ENCODE measurements around the gene E2F4. TPM values are rescaled to one million over a fixed set of nuclear protein-coding genes. Genes with fewer than 3 reads are reported as not detected.

The E2F4 gene
- total RNA-seq, 1 experiment from 2014 or later: 114 TPM

DNA sequence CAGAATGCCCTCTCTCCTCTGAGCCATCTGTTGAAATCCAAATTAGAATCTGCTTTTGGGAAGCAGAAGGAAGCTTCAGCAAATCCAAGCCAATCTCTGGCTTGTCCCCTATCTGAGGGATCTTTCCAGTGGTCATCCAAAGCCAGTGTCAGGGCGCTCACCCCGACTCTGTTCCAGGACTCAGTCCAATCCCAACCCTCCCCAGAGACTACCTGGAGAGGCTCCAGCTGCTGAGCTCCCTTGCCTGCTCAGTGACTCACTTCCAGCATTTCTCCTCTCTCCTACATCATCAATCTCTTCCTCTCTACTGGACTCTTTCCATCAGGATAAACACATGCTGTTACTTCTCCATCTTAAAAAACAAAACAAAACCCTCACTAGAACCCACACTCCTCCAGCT, 10.6 kb upstream of the E2F4 start:
- RAD21 ChIA-PET (ENCODE audit: low non-redundant PET in 1 of 2, low total read pairs in 2 of 2, uncharacterized antibody in 2 of 2, unreplicated experiment in 2 of 2): no interaction called here
- Histone ChIP-seq H3K4me1 (ENCODE audit: control insufficient read depth in 1 of 2, insufficient read depth in 2 of 2, low read length in 2 of 2) (peaks cover 33 to 71% of the 10 kb centered on the region in 2 experiments), H3K27ac (ENCODE audit: low read depth, low read length) (no peak overlapping the region), H3K27me3 (ENCODE audit: insufficient read depth, low read length) (no peaks in the 10 kb centered on the region), H3K9me3 (ENCODE audit: control insufficient read depth in 1 of 2, insufficient read depth in 1 of 2, low read depth in 1 of 2, low read length in 2 of 2) (no peaks in the 10 kb centered on the region), H3K4me2 (ENCODE audit: low read length) (no peak overlapping the region; the same call in 1 of the 2 replicates), H3K4me3 (replicated peaks in 1 of 2; ENCODE audit: low read depth in 1 of 2, low read length in 2 of 2) (no peak overlapping the region), H3K36me3 (ENCODE audit: control insufficient read depth in 1 of 2, insufficient read depth in 2 of 2, low read length in 2 of 2) (no peaks in the 10 kb centered on the region), H2AFZ (ENCODE audit: low read depth, low read length, poor library complexity, severe bottlenecking) (no peak overlapping the region), H4K20me1 (ENCODE audit: insufficient read depth) (no peaks in the 10 kb centered on the region), H3K79me2 (ENCODE audit: insufficient read depth, low read length) (peaks cover 11% of the 10 kb centered on the region), H3K9ac (ENCODE audit: low read length) (no peak overlapping the region), H3K9me2 (ENCODE audit: insufficient read depth) (no peaks in the 10 kb centered on the region)
- intact Hi-C loops (cut with micrococcal nuclease): no loop called here
- POLR2A ChIA-PET: no interaction called here
- no TSS peak for BruUV-seq (replicated peaks)
- no peak for ATAC-seq
- CTCF ChIA-PET: interaction anchor here (0.7 kb wide), 1 partner anchor 155 kb away, joined by 3 read pairs; no protein-coding TSS in a partner anchor
- no peak for TF ChIP-seq FOSL1 (IDR thresholded peaks at IDR 0.05; ENCODE audit: low read depth)
- TF ChIP-seq POLR2AphosphoS5 (IDR thresholded peaks at IDR 0.05; ENCODE audit: low read depth, low read length): no peak
- no peak for TF ChIP-seq EZH2phosphoT487 (IDR thresholded peaks at IDR 0.05; ENCODE audit: borderline replicate concordance)
- TF ChIP-seq CBX3 (IDR thresholded peaks at IDR 0.05; ENCODE audit: low read depth): no peak
- no peak for TF ChIP-seq EGR1 (IDR thresholded peaks at IDR 0.05; ENCODE audit: low read depth)
- TF ChIP-seq REST (IDR thresholded peaks at IDR 0.05; ENCODE audit: low read depth): no peak
- TF ChIP-seq ZNF274 (IDR thresholded peaks at IDR 0.05; ENCODE audit: low read depth, low read length): no peak
- no peak for TF ChIP-seq SRF (IDR thresholded peaks at IDR 0.05; ENCODE audit: low read depth)
- TF ChIP-seq ATF3 (IDR thresholded peaks at IDR 0.05): no peak
- no peak for TF ChIP-seq CEBPB (IDR thresholded peaks at IDR 0.05; ENCODE audit: low read depth)
- TF ChIP-seq RAD21 (IDR thresholded peaks at IDR 0.05; ENCODE audit: low read depth): no peak
- TF ChIP-seq, protein P1, sequence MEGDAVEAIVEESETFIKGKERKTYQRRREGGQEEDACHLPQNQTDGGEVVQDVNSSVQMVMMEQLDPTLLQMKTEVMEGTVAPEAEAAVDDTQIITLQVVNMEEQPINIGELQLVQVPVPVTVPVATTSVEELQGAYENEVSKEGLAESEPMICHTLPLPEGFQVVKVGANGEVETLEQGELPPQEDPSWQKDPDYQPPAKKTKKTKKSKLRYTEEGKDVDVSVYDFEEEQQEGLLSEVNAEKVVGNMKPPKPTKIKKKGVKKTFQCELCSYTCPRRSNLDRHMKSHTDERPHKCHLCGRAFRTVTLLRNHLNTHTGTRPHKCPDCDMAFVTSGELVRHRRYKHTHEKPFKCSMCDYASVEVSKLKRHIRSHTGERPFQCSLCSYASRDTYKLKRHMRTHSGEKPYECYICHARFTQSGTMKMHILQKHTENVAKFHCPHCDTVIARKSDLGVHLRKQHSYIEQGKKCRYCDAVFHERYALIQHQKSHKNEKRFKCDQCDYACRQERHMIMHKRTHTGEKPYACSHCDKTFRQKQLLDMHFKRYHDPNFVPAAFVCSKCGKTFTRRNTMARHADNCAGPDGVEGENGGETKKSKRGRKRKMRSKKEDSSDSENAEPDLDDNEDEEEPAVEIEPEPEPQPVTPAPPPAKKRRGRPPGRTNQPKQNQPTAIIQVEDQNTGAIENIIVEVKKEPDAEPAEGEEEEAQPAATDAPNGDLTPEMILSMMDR (IDR thresholded peaks at IDR 0.05 in 2 of 3, conservative IDR thresholded peaks at IDR 0.05 in 1 of 3; ENCODE audit: borderline replicate concordance in 1 of 3, insufficient read depth in 1 of 3, low read depth in 2 of 3, low read length in 2 of 3): no peak
- TF ChIP-seq ZBTB33 (IDR thresholded peaks at IDR 0.05; ENCODE audit: extremely low read depth, insufficient replicate concordance, low read length): no peak
- no peak for TF ChIP-seq YY1 (IDR thresholded peaks at IDR 0.05; ENCODE audit: extremely low read depth, insufficient replicate concordance, low read depth, low read length)
- TF ChIP-seq SIN3A (IDR thresholded peaks at IDR 0.05; ENCODE audit: low read depth): no peak
- TF ChIP-seq ELF1 (IDR thresholded peaks at IDR 0.05; ENCODE audit: borderline replicate concordance, low read depth): no peak
- no peak for DNase-seq (ENCODE audit: low read depth, low spot score)

Data from HCT116 (cell line).